HepG2 (cell line): ENCODE results near the gene PRR5L. TPM values are rescaled to one million over a fixed set of nuclear protein-coding genes. Genes with fewer than 3 reads are reported as not detected.

ENCODE experiments used
- BCL6 ChIP-seq: IDR thresholded peaks from 2 replicates; pipeline ENCODE4 v1.6.1; 2016; ENCODE audit warnings: missing genetic modification reagents, missing compliant biosample characterization
- CBFB ChIP-seq: sonication (generic); formaldehyde crosslinking; IDR thresholded peaks from 2 replicates; pipeline ENCODE4 v1.4.0; 2020; ENCODE audit warnings: missing genetic modification reagents
- E2F1 ChIP-seq: sonication (generic); formaldehyde crosslinking; IDR thresholded peaks from 2 replicates; pipeline ENCODE4 v1.5.0; 2020; ENCODE audit warnings: missing genetic modification reagents
- FOXP4 ChIP-seq: sonication (generic); formaldehyde crosslinking; IDR thresholded peaks from 2 replicates; pipeline ENCODE4 v1.4.0; 2020; ENCODE audit warnings: missing genetic modification reagents
- LBX2 ChIP-seq: sonication (generic); formaldehyde crosslinking; IDR thresholded peaks from 2 replicates; pipeline ENCODE4 v1.5.0; 2020; ENCODE audit warnings: missing genetic modification reagents, mild to moderate bottlenecking, borderline replicate concordance
- MTA3 ChIP-seq: sonication (generic); formaldehyde crosslinking; IDR thresholded peaks from 2 replicates; pipeline ENCODE4 v1.4.0; 2020; ENCODE audit warnings: missing genetic modification reagents
- PBX2 ChIP-seq: IDR thresholded peaks from 2 replicates; pipeline ENCODE4 v1.6.1; 2016; ENCODE audit warnings: control low read depth
- PBX3 ChIP-seq: sonication (generic); formaldehyde crosslinking; IDR thresholded peaks from 2 replicates; pipeline ENCODE4 v1.8.1; 2023; ENCODE audit warnings: missing genetic modification reagents, inconsistent platforms, borderline replicate concordance
- PHF5A ChIP-seq: IDR thresholded peaks from one replicate; pipeline ENCODE4 v1.6.1; 2018; ENCODE audit warnings: low read depth, missing genetic modification reagents; ENCODE audit not compliant: unreplicated experiment
- POGZ ChIP-seq: sonication (generic); formaldehyde crosslinking; IDR thresholded peaks from 2 replicates; pipeline ENCODE4 v1.4.0; 2020; ENCODE audit warnings: mild to moderate bottlenecking, missing genetic modification reagents
- SKI ChIP-seq: fragments of 450-650 bp; IDR thresholded peaks from one replicate; pipeline ENCODE4 v1.6.1; 2018; ENCODE audit warnings: mild to moderate bottlenecking; ENCODE audit not compliant: partially characterized antibody
- SNRNP70 ChIP-seq: fragments of 200-400 bp; formaldehyde crosslinking; IDR thresholded peaks from 2 replicates; pipeline ENCODE4 v1.6.1; 2017; ENCODE audit warnings: mild to moderate bottlenecking, low read depth, low read length, moderate library complexity
- TBP ChIP-seq: sonication (generic); formaldehyde crosslinking; IDR thresholded peaks from 2 replicates; pipeline ENCODE4 v1.5.0; 2020; ENCODE audit warnings: missing genetic modification reagents
- ZNF704 ChIP-seq: sonication (generic); formaldehyde crosslinking; IDR thresholded peaks from 2 replicates; pipeline ENCODE4 v1.8.1; 2023; ENCODE audit warnings: mild to moderate bottlenecking, inconsistent platforms, moderate library complexity, missing genetic modification reagents, borderline replicate concordance
- ZNF75D ChIP-seq: sonication (generic); formaldehyde crosslinking; IDR thresholded peaks from 2 replicates; pipeline ENCODE4 v1.8.1; 2023; ENCODE audit warnings: missing genetic modification reagents, mild to moderate bottlenecking, borderline replicate concordance
- ZNF780A ChIP-seq: sonication (generic); formaldehyde crosslinking; IDR thresholded peaks from 2 replicates; pipeline ENCODE4 v1.8.0; 2022; ENCODE audit warnings: mild to moderate bottlenecking, missing genetic modification reagents, moderate library complexity
- ZNF800 ChIP-seq: sonication (generic); formaldehyde crosslinking; IDR thresholded peaks from 2 replicates; pipeline ENCODE4 v1.4.0; 2020; ENCODE audit warnings: missing genetic modification reagents
- polyA plus RNA-seq, 8 experiments: library from polyadenylated mRNA; depleted of rRNA in 3 of 8; stranded (reverse) in 7 of 8; unstranded in 1 of 8; fragments of >200 nt; fragmentation: Illumina TruSeq in 4 of 8; extraction: Trizol in 4 of 8; gene quantifications; 2 replicates each; pipeline versions ENCODE4 v1.2.1 to v1.2.3, GENCODE V29; 2011 to 2016; ENCODE audit warnings: low read depth in 4 of 8, missing spikeins in 1 of 8, mixed read lengths in 1 of 8; ENCODE audit not compliant: insufficient read depth in 1 of 8
- total RNA-seq, 5 experiments: library from RNA; depleted of rRNA; stranded (reverse); fragments of >200 nt; fragmentation: Illumina TruSeq; extraction: Trizol; gene quantifications; 2 replicates each; pipeline ENCODE4 v1.2.3, GENCODE V29; 2016; ENCODE audit warnings: low read depth in 1 of 5

The PRR5L gene
- total and polyA plus RNA-seq, 2 of the 13 experiments (the other 11 are each of a cell fraction or from before 2014, with no cell fraction given) = 0.16 TPM; not detected in 1

GRCh38 chr11:36509694-36510593, 213.9 kb downstream of the PRR5L start, which contains the start of gene TRAF6 (continued):
- TF ChIP-seq PBX2 (CRISPR knock-in tag) (no peak), ZNF780A (no peak), SKI (no peak), MTA3 (CRISPR knock-in tag) (no peak), ZNF800 (CRISPR knock-in tag) (peak; percentile 63; the same call in 1 of the 2 replicates), PBX3 (CRISPR knock-in tag) (no peak; the same call in 1 of the 2 replicates), E2F1 (CRISPR knock-in tag) (peak; percentile 71), TBP (no peak), FOXP4 (peak; percentile 60), SNRNP70 (no peak), ZNF75D (CRISPR knock-in tag) (no peak), ZNF704 (CRISPR knock-in tag) (no peak), BCL6 (CRISPR knock-in tag) (peak; percentile 64), CBFB (CRISPR knock-in tag) (peak; percentile 93; the same call in 1 of the 2 replicates), POGZ (peak; percentile 100), PHF5A (CRISPR knock-in tag) (peak; percentile 41), LBX2 (CRISPR knock-in tag) (no peak)
